HCT116 (cell line): ENCODE results near the gene DNM3. TPM values are rescaled to one million over a fixed set of nuclear protein-coding genes. Genes with fewer than 3 reads are reported as not detected.

Experiments used
- ATAC-seq: fragments of 200-7000 bp; cut with Tn5 transposase; 2 replicates; pipeline ENCODE4 v1.9.1; 2020; ENCODE audit warnings: mild to moderate bottlenecking, moderate library complexity
- BruUV-seq: library from RNA; stranded (reverse); fragments of 400-500 nt; replicated peaks from 2 replicates; lab custom pipeline; 2021; lab: Mats Ljungman, UMichigan
- CTCF ChIA-PET: fragments of 300-600 bp; sonication (Branson Sonifier 250); formaldehyde crosslinking; loops from one replicate; lab custom pipeline; 2021; ENCODE audit warnings: antibody characterized with exemption; lab: Charles Lee
- POLR2A ChIA-PET: fragments of 300-600, 350-600 bp; sonication (Branson Sonifier 250); formaldehyde crosslinking; loops from one replicate; lab custom pipeline; 2021; ENCODE audit warnings: antibody characterized with exemption; lab: Charles Lee
- RAD21 ChIA-PET, 2 experiments: fragments of 300-600 bp; sonication (Branson Sonifier 250); formaldehyde crosslinking; loops; one replicate each; lab custom pipeline; 2023; ENCODE audit warnings: low total read pairs in 2 of 2; ENCODE audit not compliant: uncharacterized antibody in 2 of 2, unreplicated experiment in 2 of 2, low non-redundant PET in 1 of 2; lab: Charles Lee
- DNase-seq: peaks from one replicate; pipeline ENCODE4 v3.0.0-alpha.2; 2010; ENCODE audit warnings: low read depth, low spot score
- H2AFZ ChIP-seq: fragments of 200-600 bp; shearing (Covaris generic), sonication (generic); 2 replicates; pipeline ENCODE4 v1.6.1; 2017; ENCODE audit warnings: low read depth, mixed run types, mixed read lengths, antibody characterized with exemption, low read length; ENCODE audit not compliant: poor library complexity, severe bottlenecking
- H3K27ac ChIP-seq: 2 replicates; pipeline ENCODE4 v1.5.1; 2012; ENCODE audit warnings: low read depth, low read length
- H3K27me3 ChIP-seq: fragments of 200-600 bp; sonication (generic); 2 replicates; pipeline ENCODE4 v1.6.1; 2016; ENCODE audit warnings: mixed run types, low read length, mixed read lengths; ENCODE audit not compliant: insufficient read depth
- H3K36me3 ChIP-seq, 2 experiments: fragments of 200-500 bp in 1 of 2; fragments of 200-600 bp in 1 of 2; sonication (Bioruptor generic) in 1 of 2; sonication (generic) in 1 of 2; 2 replicates each; pipeline versions ENCODE4 v1.5.1 to v1.6.1; 2014 to 2016; ENCODE audit warnings: low read length in 2 of 2, inconsistent platforms in 1 of 2, mixed read lengths in 1 of 2, mixed run types in 1 of 2; ENCODE audit not compliant: insufficient read depth in 2 of 2, control insufficient read depth in 1 of 2
- H3K4me1 ChIP-seq, 2 experiments: fragments of 200-600 bp in 1 of 2; sonication (generic) in 1 of 2; 2 replicates each; pipeline versions ENCODE4 v1.5.1 to v1.6.1; 2012 to 2017; ENCODE audit warnings: low read length in 2 of 2, inconsistent platforms in 1 of 2, mild to moderate bottlenecking in 1 of 2, mixed read lengths in 1 of 2, mixed run types in 1 of 2, moderate library complexity in 1 of 2; ENCODE audit not compliant: insufficient read depth in 2 of 2, control insufficient read depth in 1 of 2
- H3K4me2 ChIP-seq: fragments of 200-600 bp; sonication (generic); 2 replicates; pipeline ENCODE4 v1.6.1; 2017; ENCODE audit warnings: mixed run types, low read length, mixed read lengths
- H3K4me3 ChIP-seq, 2 experiments: fragments of 200-600 bp in 1 of 2; sonication (generic) in 1 of 2; replicated peaks in 1 of 2; 2 replicates each; pipeline ENCODE4 v1.5.1; 2011 to 2016; ENCODE audit warnings: low read length in 2 of 2, control low read depth in 1 of 2, low read depth in 1 of 2, mild to moderate bottlenecking in 1 of 2, mixed read lengths in 1 of 2, mixed run types in 1 of 2
- H3K79me2 ChIP-seq: fragments of 200-600 bp; sonication (generic); 2 replicates; pipeline ENCODE4 v1.6.1; 2017; ENCODE audit warnings: mild to moderate bottlenecking, mixed run types, low read length, moderate library complexity, mixed read lengths; ENCODE audit not compliant: insufficient read depth
- H3K9ac ChIP-seq: fragments of 200-600 bp; sonication (generic); 2 replicates; pipeline ENCODE4 v1.6.1; 2016; ENCODE audit warnings: low read length, mixed read lengths
- H3K9me2 ChIP-seq: fragments of 200-600 bp; sonication (generic), shearing (Covaris generic); 2 replicates; pipeline ENCODE4 v1.6.1; 2017; ENCODE audit warnings: mixed run types, mild to moderate bottlenecking, moderate library complexity; ENCODE audit not compliant: insufficient read depth
- H3K9me3 ChIP-seq, 2 experiments: fragments of 200-500 bp in 1 of 2; fragments of 200-600 bp in 1 of 2; sonication (Bioruptor generic) in 1 of 2; sonication (generic) in 1 of 2; 2 replicates each; pipeline ENCODE4 v1.6.1; 2014 to 2017; ENCODE audit warnings: low read length in 2 of 2, mixed read lengths in 2 of 2, inconsistent platforms in 1 of 2, low read depth in 1 of 2, mild to moderate bottlenecking in 1 of 2, mixed run types in 1 of 2, moderate library complexity in 1 of 2; ENCODE audit not compliant: control insufficient read depth in 1 of 2, insufficient read depth in 1 of 2
- H4K20me1 ChIP-seq: fragments of 200-600 bp; sonication (generic), shearing (Covaris generic); 2 replicates; pipeline ENCODE4 v1.6.1; 2017; ENCODE audit warnings: mixed run types, mild to moderate bottlenecking, moderate library complexity; ENCODE audit not compliant: insufficient read depth
- CEBPB ChIP-seq: IDR thresholded peaks from 2 replicates; pipeline ENCODE4 v1.6.1; 2012; ENCODE audit warnings: low read depth
- EGR1 ChIP-seq: IDR thresholded peaks from 2 replicates; pipeline ENCODE4 v1.6.1; 2012; ENCODE audit warnings: low read depth
- EZH2 ChIP-seq: fragments of 200-600 bp; sonication (generic); IDR thresholded peaks from 2 replicates; pipeline ENCODE4 v1.6.1; 2017; ENCODE audit warnings: antibody characterized with exemption, mixed run types
- EZH2phosphoT487 ChIP-seq: fragments of 200-600 bp; IDR thresholded peaks from 2 replicates; pipeline ENCODE4 v1.6.1; 2018; ENCODE audit warnings: antibody characterized with exemption, borderline replicate concordance
- FOSL1 ChIP-seq: IDR thresholded peaks from 2 replicates; pipeline ENCODE4 v1.6.1; 2012; ENCODE audit warnings: low read depth
- JUND ChIP-seq: IDR thresholded peaks from 2 replicates; pipeline ENCODE4 v1.6.1; 2012
- POLR2AphosphoS5 ChIP-seq: IDR thresholded peaks from 2 replicates; pipeline ENCODE4 v1.6.1; 2011; ENCODE audit warnings: mild to moderate bottlenecking, low read depth, low read length, moderate library complexity
- RAD21 ChIP-seq: IDR thresholded peaks from 2 replicates; pipeline ENCODE4 v1.6.1; 2012; ENCODE audit warnings: low read depth, mild to moderate bottlenecking
- SIN3A ChIP-seq: IDR thresholded peaks from 2 replicates; pipeline ENCODE4 v1.6.1; 2012; ENCODE audit warnings: low read depth
- TCF7L2 ChIP-seq: IDR thresholded peaks from 2 replicates; pipeline ENCODE4 v1.7.0; 2011; ENCODE audit warnings: borderline replicate concordance, inconsistent platforms; ENCODE audit not compliant: insufficient read depth, insufficient read length; ENCODE audit errors: extremely low read depth
- YY1 ChIP-seq: IDR thresholded peaks from 2 replicates; pipeline ENCODE4 v1.6.1; 2011; ENCODE audit warnings: low read length, low read depth, moderate library complexity, mild to moderate bottlenecking; ENCODE audit not compliant: insufficient replicate concordance; ENCODE audit errors: extremely low read depth
- ZNF274 ChIP-seq: fragments of 200-500 bp; sonication (Bioruptor generic); IDR thresholded peaks from 2 replicates; pipeline ENCODE4 v1.6.1; 2014; ENCODE audit warnings: mild to moderate bottlenecking, low read depth, low read length, inconsistent platforms
- intact Hi-C: fragments of 100-400 bp; cut with micrococcal nuclease; formaldehyde crosslinking; loops from 2 replicates; pipeline ENCODE4 v1.10.0; 2022
- total RNA-seq: library from RNA; stranded (reverse); gene quantifications from one replicate; pipeline ENCODE4 v1.2.1, GENCODE V29; 2021; ENCODE audit not compliant: unreplicated experiment
- TF ChIP-seq, protein P1 (sequence below), 3 experiments: fragments of 200-600 bp in 1 of 3; sonication (generic) in 1 of 3; IDR thresholded peaks in 2 of 3; conservative IDR thresholded peaks in 1 of 3; 2 replicates each; pipeline ENCODE4 v1.5.1; 2012 to 2017; ENCODE audit warnings: low read depth in 2 of 3, low read length in 2 of 3, antibody characterized with exemption in 1 of 3, borderline replicate concordance in 1 of 3, control low read depth in 1 of 3, mild to moderate bottlenecking in 1 of 3, mixed read lengths in 1 of 3, mixed run types in 1 of 3, moderate library complexity in 1 of 3; ENCODE audit not compliant: insufficient read depth in 1 of 3
- TF ChIP-seq, protein P2 (sequence below): IDR thresholded peaks from 2 replicates; pipeline ENCODE4 v1.6.1; 2012

The DNM3 gene
- total RNA-seq, 1 experiment from 2014 or later: 3.1 TPM

- POLR2A ChIA-PET: no interaction called here
- Histone ChIP-seq H3K9ac (no peak overlapping the region), H4K20me1 (no peaks in the 10 kb centered on the region), H3K27me3 (no peaks in the 10 kb centered on the region), H3K4me3 (no peak overlapping the region), H3K36me3 (no peaks in the 10 kb centered on the region), H3K27ac (no peak overlapping the region), H3K79me2 (no peaks in the 10 kb centered on the region), H3K4me2 (no peak overlapping the region), H3K4me1 (peaks cover 0 to 10% of the 10 kb centered on the region in 2 experiments; a peak in 2 of 4 replicates), H3K9me2 (no peaks in the 10 kb centered on the region), H2AFZ (no peak overlapping the region), H3K9me3 (no peaks in the 10 kb centered on the region)
- intact Hi-C loops: no loop called here
- no peak for ATAC-seq
- no peak for DNase-seq
- TF ChIP-seq EGR1 (no peak), CEBPB (no peak), POLR2AphosphoS5 (no peak), RAD21 (no peak), SIN3A (no peak), ZNF274 (no peak), EZH2phosphoT487 (no peak), JUND (no peak), EZH2 (no peak), TCF7L2 (no peak), YY1 (no peak), FOSL1 (no peak)
- TF ChIP-seq, protein P1, sequence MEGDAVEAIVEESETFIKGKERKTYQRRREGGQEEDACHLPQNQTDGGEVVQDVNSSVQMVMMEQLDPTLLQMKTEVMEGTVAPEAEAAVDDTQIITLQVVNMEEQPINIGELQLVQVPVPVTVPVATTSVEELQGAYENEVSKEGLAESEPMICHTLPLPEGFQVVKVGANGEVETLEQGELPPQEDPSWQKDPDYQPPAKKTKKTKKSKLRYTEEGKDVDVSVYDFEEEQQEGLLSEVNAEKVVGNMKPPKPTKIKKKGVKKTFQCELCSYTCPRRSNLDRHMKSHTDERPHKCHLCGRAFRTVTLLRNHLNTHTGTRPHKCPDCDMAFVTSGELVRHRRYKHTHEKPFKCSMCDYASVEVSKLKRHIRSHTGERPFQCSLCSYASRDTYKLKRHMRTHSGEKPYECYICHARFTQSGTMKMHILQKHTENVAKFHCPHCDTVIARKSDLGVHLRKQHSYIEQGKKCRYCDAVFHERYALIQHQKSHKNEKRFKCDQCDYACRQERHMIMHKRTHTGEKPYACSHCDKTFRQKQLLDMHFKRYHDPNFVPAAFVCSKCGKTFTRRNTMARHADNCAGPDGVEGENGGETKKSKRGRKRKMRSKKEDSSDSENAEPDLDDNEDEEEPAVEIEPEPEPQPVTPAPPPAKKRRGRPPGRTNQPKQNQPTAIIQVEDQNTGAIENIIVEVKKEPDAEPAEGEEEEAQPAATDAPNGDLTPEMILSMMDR (IDR thresholded peaks at IDR 0.05 in 2 of 3, conservative IDR thresholded peaks at IDR 0.05 in 1 of 3; ENCODE audit: borderline replicate concordance in 1 of 3, insufficient read depth in 1 of 3, low read depth in 2 of 3, low read length in 2 of 3): no peak
- TF ChIP-seq, protein P2, sequence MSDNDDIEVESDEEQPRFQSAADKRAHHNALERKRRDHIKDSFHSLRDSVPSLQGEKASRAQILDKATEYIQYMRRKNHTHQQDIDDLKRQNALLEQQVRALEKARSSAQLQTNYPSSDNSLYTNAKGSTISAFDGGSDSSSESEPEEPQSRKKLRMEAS: no peak
- RAD21 ChIA-PET: no interaction called here
- BruUV-seq: no TSS peak
- CTCF ChIA-PET: no interaction called here
Observed at GRCh38 chr1:172455451-172455850, 614.2 kb downstream of the DNM3 start.
